ENCODE data around the gene OTOP3.
"Not testable (repeated sequence)": the region's sequence is repeated elsewhere in the genome, so short reads cannot be mapped to it uniquely, and the experiment has no call there.

OTOP3 gene

GRCh38 chr17:74935585-74936469, at the start of gene OTOP3:
Gene OTOP3 (plus strand): TSS chr17:74935898. CDS start chr17:74935922, 24 bp downstream.
- no peak for DNase-seq (ENCODE audit: low read depth)

DNA sequence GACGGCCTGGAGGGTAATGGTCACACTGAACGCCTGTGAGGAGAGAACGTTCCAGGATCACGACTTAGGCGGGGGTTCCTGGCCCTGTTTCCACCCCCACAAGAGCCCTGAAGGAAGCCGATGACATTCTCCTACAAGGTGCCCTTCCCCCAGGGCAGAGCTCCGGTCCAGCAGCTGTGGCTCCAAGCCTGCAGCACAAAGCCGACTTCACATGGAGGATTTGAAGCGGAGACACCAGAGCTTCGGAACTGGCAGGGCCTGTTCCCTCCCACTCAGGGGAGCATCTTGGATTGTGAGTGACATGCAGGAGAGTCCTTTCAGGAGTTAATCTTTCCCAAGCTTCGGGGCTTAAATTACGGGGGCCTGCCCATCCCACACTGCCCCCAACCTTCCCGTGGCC, 47.2 kb upstream of the OTOP3 start:
- DNase-seq (ENCODE audit: low read depth): no peak

DNA sequence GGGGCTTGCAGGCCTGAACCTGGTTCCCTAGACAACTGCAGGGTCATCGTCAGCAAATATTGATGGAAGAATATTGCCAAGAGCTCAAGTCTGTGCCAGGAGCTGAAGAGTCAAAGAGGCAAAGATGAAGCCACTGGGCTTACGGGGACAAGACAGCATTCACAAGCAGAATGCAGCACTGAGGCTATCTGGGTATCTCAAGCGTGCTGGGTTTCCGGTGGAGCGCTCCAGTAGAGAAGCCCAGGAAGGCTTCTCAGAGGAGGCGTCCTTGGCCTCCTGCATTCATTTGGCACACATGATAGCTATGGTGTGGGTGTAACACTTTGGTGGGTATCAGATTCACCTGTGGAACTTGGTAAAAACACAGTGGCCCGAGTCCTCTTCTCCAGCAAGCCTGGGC, 45.1 kb upstream of the OTOP3 start:
- no peak for DNase-seq (ENCODE audit: low read depth)

DNA sequence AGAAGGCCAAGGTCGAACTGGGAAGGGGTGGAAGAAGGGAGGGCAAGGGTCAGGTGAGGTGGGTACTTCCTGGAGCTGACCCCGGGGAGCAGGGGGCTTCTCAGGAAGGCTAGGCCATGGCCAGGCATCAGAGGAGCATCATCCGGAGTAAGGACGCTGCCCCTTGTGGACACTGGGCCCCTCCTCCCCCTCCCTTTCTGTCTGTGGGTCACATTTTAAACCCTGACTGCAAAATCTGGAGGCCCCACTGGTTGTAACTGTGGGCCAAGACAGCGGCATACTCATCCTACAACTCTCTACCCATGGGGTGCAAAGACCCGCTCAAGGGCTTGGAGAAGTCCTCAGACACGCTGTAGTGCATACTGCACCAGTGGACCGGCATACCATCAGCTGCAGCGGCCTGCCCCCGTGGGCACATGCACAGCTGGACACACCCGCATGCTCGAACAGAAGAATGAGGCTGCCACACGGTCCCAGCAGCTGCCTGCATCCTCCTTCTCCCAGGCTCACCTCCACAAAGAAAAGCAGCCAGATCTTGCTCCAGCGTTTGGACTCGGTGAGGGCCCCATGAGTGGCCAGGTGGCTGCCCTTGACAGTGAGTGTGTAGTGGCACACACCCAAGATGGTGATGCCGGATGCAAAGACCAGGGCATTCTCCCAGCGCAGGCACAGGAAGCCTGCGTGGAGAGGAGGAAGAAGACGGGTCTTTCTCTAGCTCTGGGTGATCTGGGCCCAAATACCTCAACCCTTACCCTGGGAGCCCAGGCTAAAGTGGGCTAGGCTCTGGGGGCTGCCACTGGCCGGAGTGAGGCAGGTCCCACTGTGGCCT, 43.5 kb upstream of the OTOP3 start:
- no peak for DNase-seq (ENCODE audit: low read depth)

GRCh38 chr17:74892974-74893911, 42.5 kb upstream of the OTOP3 start, which contains the start of gene FADS6:
Gene FADS6 (minus strand): TSS chr17:74893633. CDS start chr17:74893595, 38 bp downstream.
- no peak for DNase-seq (ENCODE audit: low read depth)

GRCh38 chr17:74893936-74894671, 41.6 kb upstream of the OTOP3 start:
- DNase-seq (ENCODE audit: low read depth): no peak

DNA sequence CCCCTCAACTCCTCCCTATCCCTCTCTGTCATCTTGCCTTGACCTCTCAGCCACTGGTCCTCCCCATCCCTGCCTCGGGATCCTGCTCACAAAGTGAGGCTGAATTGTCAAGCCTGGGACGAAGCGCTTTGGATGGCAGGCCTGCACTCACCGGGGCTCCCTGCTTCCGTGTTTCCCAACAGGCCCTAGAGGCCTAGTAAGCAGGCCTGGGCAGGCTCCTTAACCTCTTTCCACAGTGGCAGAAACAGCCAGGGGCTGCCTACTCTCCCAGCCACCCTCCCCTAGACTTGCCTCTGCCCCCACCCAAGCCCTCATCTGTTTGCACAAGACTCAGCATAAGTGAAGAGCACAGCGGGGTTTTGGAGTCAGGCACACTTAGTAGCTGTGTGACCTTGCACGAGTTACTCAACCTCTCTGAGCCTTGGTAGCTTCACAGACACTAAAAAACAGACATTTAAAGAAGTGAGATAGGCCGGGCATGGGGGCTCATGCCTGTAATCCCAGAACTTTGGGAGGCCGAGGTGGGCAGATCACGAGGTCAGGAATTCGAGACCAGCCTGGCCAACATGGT, 37.2 kb upstream of the OTOP3 start:
- DNase-seq (ENCODE audit: low read depth): no peak

- no peak for DNase-seq (ENCODE audit: low read depth)
These were observed 35.5 kb upstream of the OTOP3 start for GRCh38 chr17:74900208-74900607.

DNA sequence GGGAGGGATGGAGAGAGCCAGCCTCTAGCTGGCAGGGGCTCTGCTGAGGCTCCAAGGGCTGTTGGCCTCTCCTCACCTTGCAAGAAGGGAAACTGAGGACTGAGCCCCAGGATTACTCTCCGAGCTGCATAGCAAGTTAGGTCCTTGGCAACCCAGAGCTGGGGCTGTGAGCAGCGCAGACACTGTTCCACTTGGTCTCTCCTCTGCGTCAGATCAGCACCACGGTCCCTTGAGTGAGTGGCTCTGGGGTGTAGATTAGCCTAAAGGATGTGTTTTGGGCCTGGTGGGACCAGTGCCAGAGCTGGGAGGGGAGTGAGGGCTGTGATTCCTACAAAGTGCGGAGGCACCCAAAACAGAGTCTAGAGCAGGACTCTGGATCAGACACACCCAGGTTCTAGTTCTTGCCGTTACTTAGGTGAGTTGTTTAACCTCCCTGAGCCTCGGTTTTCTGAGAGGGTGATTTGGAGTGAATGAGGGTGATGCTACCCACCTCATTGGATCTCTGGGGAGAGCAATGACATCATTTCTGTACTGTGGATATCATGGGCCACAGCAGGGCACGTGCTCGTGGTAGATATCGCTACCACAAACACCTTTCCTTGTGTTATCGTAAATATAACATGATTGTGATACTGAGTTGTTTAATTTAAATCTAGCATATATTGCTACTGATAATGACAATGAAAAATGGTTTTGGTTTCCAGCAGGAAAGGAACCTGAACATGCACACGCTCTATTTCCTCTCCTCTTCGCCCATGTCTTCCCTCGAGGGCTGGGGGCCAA, 34.2 kb upstream of the OTOP3 start:
- no peak for DNase-seq (ENCODE audit: low read depth)

GRCh38 chr17:74903034-74903433, 32.7 kb upstream of the OTOP3 start:
- no peak for DNase-seq (ENCODE audit: low read depth)

DNA sequence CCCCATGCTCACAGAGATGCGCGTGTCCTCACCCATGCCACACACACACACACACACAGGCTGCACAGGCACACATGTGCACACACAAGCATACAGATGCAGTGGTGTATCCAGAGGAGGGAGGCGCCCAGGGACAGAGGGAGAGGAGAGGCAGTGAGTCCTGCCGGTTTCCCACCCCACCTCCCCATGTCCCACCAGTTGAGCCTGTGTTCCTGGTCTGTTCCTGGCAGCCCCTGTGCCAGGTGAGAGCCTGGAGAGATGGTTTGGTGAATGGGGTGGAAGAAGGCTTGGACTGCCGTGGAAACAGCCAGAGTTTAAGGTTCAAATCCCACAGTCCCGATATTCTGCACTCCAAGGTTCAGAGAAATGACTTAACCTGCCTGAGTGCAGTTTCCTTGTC, 32.0 kb upstream of the OTOP3 start:
- no peak for DNase-seq (ENCODE audit: low read depth)

DNA sequence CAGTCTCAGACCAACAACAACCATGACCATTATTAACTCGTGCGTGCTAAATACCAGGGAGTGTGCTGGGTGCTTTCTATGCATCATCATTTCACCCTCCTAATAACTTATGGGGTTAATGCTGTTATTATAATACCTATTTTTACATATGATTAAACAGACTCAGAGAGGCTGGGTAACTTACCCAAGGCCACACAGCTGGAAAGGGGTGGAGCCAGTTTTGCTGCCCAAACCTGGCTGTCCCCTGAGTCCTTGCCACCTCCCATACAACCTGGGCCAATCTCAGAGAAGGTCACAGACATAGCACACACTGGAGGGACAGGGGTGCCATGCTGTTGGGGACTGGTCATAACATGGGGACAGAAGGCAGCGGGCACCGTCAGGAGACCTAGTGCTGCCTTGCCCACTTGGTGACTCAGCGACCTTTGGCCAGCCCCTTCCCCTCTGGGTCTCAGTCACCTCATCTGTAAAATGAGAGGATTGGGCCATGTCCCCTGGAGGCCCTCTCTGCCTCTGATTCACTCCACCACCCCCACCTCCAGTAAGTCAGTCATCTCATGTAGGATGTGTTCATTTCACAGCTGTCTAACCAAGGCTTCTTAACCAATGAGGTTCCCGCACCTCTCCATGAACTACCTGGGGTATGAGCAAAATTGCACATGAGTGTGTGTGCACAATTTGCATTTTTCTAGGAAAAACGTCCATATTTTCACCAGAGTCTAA, 30.9 kb upstream of the OTOP3 start:
- no peak for DNase-seq (ENCODE audit: low read depth)

GRCh38 chr17:74906214-74906793, 29.4 kb upstream of the OTOP3 start:
- not testable (repeated sequence) for DNase-seq (ENCODE audit: low read depth)

GRCh38 chr17:74907012-74907411, 28.7 kb upstream of the OTOP3 start:
- DNase-seq (ENCODE audit: low read depth): no peak

DNA sequence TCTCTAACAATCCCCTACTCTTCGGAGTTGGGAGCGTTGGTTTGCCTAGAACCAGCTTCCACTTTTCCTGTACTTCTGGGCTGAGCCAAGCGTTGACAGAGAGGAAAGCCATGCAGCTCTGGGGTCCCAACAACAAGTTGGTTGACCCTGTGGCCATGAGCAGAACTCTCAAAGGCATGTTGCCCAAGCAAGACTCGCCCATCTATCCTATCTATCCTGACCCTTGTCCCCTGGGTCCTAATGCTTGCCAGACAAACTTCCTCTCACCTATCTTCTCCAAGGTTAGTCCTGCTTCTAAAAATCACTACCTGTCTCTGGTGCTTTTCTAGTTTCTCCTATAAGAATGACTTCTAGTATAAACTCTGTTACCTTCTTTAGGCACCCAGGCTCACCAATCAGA, 26.6 kb upstream of the OTOP3 start:
- not testable (repeated sequence) for DNase-seq (ENCODE audit: low read depth)

DNA sequence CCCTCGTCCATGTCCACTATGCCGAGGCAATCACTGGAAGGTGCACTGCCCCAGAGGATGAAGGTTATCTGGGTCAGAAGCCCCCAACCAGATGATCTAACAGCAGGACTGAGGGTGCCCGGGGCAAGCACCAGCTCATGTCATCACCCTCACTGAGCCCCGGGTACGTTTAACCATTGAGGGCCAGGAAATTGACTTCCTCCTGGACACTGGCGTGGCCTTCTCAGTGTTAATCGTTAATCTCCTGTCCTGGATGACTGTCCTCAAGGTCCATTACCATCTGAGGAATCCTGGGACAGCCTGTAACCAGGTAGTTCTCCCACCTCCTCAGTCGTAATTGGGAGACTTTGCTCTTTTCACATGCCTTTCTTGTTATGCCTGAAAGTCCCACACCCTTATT, 24.3 kb upstream of the OTOP3 start:
- not testable (repeated sequence) for DNase-seq (ENCODE audit: low read depth)

- DNase-seq (ENCODE audit: low read depth): no peak
These were observed 19.4 kb upstream of the OTOP3 start for GRCh38 chr17:74916136-74916850.

GRCh38 chr17:74916851-74917199, 18.9 kb upstream of the OTOP3 start:
- DNase-seq (ENCODE audit: low read depth): no peak
